Retina (tissue), 1 donor: Measurements from ENCODE around the gene DIAPH3.
A peak's percentile ranks its signal among the peaks of the same experiment; 100 is the strongest.

Source experiments
- DNase-seq: peaks from one replicate; pipeline ENCODE4 v3.0.0-alpha.2; 2016

Gene DIAPH3

DNA sequence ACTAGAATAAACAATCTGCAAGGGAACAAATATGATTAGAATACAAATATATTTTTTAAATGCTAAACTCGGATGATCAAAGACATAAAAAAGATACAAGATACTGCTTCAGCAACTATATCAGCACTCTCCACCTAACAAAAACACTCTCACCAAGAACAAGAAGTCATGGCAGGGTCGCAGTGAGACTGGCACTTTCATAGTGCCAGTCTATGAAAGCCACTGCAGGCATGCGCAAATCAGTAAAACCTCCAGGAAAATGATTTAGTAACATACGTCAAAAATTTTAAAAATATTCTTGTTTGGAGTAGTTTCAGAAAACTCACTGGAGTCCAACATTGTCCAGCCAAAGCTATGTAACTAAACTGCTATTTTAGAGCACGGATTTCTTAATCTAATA lies 295.9 kb downstream of the DIAPH3 start:
- no peak for DNase-seq

DNA sequence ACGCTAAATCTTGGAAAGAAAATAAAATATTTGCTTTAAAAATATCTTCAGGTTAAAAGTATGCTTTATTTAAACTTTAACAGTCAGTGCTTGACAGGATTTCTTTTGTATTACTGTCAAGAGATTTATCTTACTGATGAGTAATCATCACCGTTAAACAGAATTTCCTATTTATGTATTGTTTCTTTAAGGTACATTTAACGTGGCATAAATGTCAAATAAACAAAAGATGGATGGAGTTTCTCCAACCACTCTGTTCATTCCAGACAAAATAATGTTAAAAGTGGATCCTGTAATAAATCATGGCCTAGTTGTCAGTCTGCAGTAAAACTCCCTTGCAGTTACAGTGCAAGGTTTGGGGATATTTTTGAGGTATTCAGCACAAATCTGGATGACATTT lies 298.3 kb downstream of the DIAPH3 start:
- no peak for DNase-seq

GRCh38 chr13:59863621-59864020 lies 300.1 kb downstream of the DIAPH3 start:
- no peak for DNase-seq

- no peak for DNase-seq
These were observed 302.1 kb downstream of the DIAPH3 start for GRCh38 chr13:59861676-59862075.

GRCh38 chr13:59856281-59856810 lies 307.4 kb downstream of the DIAPH3 start:
- no peak for DNase-seq

- no peak for DNase-seq
These were observed 316.7 kb downstream of the DIAPH3 start for GRCh38 chr13:59846845-59847620.

- DNase-seq, result no peak
These were observed 320.7 kb downstream of the DIAPH3 start for GRCh38 chr13:59843040-59843439.

DNA sequence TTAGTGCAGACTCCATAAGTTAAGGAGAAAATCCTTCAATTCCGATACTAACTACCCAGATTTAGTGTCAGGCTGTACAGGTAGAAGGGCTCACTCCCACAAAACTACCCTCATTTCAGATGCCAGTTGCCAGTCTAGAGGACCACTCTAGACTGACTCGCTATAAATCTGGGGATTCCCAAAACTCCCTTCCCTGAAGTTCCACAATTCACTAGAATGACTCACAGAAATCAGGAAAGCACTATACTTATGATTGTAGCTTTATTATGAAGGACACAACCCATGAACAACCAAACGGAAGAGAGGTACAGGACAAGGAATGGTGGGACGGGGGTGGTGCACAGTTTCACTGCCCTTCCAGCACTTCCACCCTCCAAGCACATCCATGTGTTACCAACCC lies 321.2 kb downstream of the DIAPH3 start:
- no peak for DNase-seq

DNA sequence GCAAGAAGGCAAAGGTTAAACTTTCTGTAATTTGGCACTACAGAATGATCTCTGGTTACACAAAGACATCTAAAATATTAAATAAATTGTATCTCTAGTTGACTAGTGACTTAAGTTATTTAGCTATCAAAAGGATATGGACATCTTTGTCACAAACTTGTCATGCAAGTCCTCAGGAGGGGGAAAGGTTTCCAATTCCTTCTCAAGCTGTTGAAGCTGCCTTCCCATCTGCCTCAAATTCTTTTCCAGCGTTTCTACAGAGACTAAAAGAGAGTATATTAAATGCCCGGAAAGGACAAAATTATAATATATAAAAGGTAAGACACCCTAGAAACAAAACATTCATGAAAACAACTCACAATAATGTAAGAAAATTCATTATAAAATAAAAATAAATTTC lies 324.5 kb downstream of the DIAPH3 start:
- no peak for DNase-seq

GRCh38 chr13:59837101-59837500 lies 326.6 kb downstream of the DIAPH3 start:
- DNase-seq, result no peak

DNA sequence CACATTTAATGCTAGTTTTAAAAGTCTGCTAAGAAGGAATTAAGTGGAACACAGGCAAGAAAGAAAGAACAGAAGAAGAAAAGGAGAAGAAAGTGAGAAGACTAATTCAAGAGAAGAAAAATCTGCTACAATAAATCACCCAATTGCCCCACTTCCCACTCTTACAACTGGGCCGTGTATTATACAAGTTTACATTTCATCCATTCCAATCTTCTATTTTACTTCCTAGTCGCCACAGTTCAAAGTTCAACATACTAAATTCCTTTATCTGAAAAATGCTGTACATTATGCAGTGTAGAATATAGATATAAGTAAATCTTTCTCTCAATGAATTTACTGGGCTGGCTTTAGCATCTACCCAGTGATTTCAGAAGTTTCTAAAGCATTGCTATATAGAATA lies 328.2 kb downstream of the DIAPH3 start:
- no peak for DNase-seq

DNA sequence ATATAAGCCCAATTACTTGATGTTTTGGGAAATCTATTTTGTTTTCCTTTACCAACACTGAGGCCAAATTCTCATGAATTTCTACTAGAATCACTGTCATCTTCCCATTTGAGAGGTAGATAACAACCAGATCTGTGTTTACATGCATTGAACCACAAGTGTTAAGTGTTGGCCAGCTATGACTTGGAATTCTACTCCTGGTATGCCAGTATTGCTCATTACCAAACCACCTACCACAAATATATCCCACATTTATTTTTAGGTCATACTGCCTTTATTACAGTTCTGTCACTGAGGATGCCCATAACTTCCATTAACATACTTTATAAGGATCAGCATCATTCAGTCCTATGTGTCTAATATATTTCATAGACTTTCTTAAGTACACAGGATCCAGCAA lies 328.9 kb downstream of the DIAPH3 start:
- DNase-seq, result no peak

- no peak for DNase-seq
These were observed 334.0 kb downstream of the DIAPH3 start for GRCh38 chr13:59829690-59830089.

DNA sequence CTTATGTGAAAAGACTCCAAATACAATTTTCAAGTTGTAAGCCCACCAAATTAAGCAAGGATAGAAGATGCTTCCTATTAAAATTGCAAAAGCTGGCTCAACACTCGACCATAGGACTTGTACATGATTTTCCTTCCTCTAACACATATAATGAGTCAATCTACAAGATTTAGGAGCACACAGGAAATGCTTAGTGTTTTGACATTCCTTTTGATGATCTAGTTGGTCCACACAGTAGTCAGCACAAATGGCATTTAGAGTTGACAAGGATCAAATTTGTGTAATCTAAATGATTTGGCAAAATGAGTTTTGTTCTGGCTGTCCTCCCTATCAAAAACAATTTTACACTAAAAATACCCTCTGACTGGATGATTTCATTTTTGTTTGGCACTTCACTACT lies 340.2 kb downstream of the DIAPH3 start:
- DNase-seq, result no peak

DNA sequence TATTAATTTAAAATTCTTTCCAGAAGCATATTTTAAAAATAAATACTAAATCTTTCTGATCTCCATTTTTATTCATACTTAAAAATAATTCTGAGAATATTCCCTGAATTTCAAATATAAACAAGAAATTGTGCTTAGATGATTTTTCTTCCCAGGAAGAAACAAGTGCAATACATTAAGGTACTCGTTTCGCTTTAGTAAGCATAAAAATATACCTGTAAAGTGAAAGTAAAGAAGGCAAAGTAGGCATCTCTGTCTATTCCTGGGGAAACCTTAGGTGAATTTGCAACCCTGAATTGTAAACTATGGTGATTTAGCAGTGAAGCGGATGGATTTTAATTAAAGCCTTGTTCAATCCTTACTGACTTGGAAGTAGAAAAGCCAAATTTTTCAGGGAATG lies 354.2 kb downstream of the DIAPH3 start:
- no peak for DNase-seq

DNA sequence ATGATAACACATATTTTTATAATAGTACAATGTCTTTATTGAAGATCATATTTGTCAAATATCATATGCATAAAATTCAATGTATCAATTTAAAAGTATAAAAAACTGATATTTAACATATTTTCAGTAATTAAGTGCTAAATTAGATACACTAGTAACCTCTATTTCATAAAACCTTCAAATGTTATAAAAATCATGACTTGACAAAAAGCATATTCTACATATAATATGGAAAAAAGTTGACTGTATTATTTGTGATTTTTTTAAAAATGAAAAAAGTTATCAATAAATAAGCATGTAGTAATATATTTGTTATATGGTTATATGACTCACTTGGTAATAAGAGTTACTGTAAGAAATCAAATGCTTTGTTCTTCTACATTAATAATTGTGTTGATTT lies 356.9 kb downstream of the DIAPH3 start:
- DNase-seq, result no peak

- no peak for DNase-seq
These were observed 362.4 kb downstream of the DIAPH3 start for GRCh38 chr13:59801107-59801880.

GRCh38 chr13:59793107-59793506 lies 370.6 kb downstream of the DIAPH3 start:
- DNase-seq, result no peak

DNA sequence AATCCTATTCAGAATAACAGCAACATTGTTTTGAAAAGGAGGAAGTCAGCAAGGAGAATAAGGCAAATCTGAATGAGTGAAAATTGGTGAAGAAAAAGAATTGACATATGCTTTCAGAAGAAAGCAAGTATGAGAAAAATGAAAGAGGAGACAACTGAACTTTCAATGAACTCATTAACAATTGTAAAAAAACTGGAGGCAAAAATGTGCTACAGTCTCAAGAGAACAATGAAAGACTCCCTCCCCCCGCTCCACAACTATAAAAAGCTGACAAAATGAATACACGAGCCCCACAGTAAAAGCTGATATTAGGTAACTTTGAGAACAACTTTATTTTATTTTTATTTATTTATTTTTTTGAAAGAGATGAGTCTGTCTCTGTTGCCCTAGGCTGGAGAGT lies 373.1 kb downstream of the DIAPH3 start:
- DNase-seq, result peak; percentile 35

DNA sequence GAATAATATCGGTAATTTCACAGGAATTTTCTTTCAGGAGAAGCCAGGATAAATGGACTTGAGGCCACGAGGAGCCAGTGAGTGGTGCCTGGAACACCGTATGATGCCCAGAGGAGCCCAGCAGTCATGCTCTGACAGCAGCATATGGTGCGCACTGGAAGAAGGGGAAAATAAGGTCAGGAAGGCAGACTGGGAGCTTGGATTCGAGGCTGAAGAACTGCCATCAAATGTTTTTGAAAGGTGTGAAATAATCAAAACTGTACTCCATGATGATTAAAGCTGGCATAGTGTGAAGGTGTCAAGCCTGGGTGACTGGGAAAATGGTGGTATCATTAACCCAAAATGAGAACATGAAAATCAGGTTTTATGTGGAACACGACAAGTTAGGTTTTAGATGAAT lies 374.2 kb downstream of the DIAPH3 start:
- DNase-seq, result no peak

DNA sequence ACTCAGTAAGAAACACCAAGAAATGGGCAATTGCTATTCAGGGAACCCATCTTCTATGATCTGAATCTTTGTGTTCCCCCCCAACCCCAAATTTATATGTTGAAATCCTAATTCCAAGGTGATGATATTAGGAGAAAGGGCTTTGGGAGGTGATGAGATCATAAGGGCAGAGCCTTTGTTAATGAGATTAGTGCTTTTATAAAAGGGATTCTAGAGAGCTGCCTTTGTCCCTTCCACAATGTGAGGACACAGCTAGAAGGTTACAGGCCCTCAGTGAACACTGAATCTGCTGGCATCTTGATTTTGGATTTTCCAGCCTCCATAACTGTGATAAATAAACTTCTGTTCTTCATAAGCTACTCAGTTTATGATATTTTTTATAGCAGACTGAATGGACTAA lies 376.0 kb downstream of the DIAPH3 start:
- DNase-seq, result no peak

DNA sequence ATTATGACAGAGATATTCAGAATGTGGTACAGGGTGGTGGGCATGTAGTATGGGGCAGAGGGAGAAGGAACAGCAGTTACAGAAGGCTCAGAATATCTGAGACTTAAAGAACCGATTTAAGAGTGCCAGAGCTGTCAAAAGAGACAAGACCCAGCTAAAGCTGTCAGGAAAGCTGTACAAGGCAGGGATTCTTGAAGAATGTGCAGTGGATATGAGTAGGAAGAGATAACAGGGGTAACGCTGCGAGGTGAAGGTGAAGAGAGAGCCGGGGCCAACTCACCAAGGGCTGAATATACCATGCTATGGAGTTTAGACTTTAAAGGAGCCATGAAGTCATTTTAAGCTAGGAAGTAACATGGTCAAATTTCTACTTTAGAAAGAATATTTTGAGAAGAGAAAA lies 381.0 kb downstream of the DIAPH3 start:
- DNase-seq, result no peak

DNA sequence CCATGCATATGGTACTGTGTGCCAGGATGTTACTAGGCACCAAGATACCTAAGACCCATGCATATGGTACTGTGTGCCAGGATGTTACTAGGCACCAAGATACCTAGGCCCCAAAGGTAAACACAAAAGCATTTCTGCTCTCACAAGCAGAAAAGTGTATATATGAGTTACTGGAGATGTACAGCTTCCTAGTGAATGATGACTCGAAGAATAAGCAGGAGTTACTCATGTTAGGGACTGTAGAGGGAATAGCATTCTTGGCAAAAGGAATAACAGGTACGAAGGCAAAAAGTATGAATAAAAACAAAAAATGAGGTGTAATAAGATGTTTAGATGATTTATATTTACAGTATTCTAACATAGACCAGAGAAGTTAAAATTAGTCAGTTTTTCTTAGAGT lies 383.7 kb downstream of the DIAPH3 start:
- no peak for DNase-seq
